HG02973 (cell line): ENCODE data around the gene E4F1.
"Not testable (repeated sequence)": the region's sequence is repeated elsewhere in the genome, so short reads cannot be mapped to it uniquely, and the experiment has no call there.

Experiments
- ATAC-seq: cut with Tn5 transposase; IDR thresholded peaks from one replicate; pipeline ENCODE4 v1.9.1; 2021; ENCODE audit warnings: moderate library complexity; ENCODE audit not compliant: unreplicated experiment

E4F1 gene

GRCh38 chr16:2189252-2189893 is 34.0 kb upstream of the E4F1 start:
- ATAC-seq, result no peak

- no peak for ATAC-seq
Observed at GRCh38 chr16:2190002-2190658, 33.3 kb upstream of the E4F1 start.

- no peak for ATAC-seq
Observed at GRCh38 chr16:2190659-2191445, 32.5 kb upstream of the E4F1 start.

GRCh38 chr16:2191446-2191706 is 32.0 kb upstream of the E4F1 start:
- no peak for ATAC-seq

- no peak for ATAC-seq
Observed at GRCh38 chr16:2194166-2194834, 29.1 kb upstream of the E4F1 start.

GRCh38 chr16:2194852-2195321 is 28.5 kb upstream of the E4F1 start:
- ATAC-seq, result no peak

GRCh38 chr16:2195322-2196161 is 27.8 kb upstream of the E4F1 start:
- no peak for ATAC-seq

- no peak for ATAC-seq
Observed at GRCh38 chr16:2196162-2196980, 27.0 kb upstream of the E4F1 start, which contains the start of gene CASKIN1. CASKIN1 (minus strand) TSS chr16:2196605; CDS start chr16:2196432, 173 bp downstream.

- ATAC-seq, result no peak
Observed at GRCh38 chr16:2196981-2197511, 26.3 kb upstream of the E4F1 start.

- no peak for ATAC-seq
Observed at GRCh38 chr16:2197765-2198164, 25.6 kb upstream of the E4F1 start.

- no peak for ATAC-seq
Observed at GRCh38 chr16:2198283-2198682, 25.1 kb upstream of the E4F1 start.

GRCh38 chr16:2199095-2199494 is 24.3 kb upstream of the E4F1 start:
- no peak for ATAC-seq

GRCh38 chr16:2199621-2200139 is 23.7 kb upstream of the E4F1 start:
- no peak for ATAC-seq

GRCh38 chr16:2200313-2200712 is 23.1 kb upstream of the E4F1 start:
- no peak for ATAC-seq

GRCh38 chr16:2203119-2203688 is 20.2 kb upstream of the E4F1 start:
- not testable (repeated sequence) for ATAC-seq

GRCh38 chr16:2204416-2205103 is 18.8 kb upstream of the E4F1 start:
- ATAC-seq, result no peak

- peak; percentile 62 for ATAC-seq
Observed at GRCh38 chr16:2205104-2205966, 18.1 kb upstream of the E4F1 start, which contains the start of gene MLST8. MLST8 (plus strand) TSS chr16:2205454; CDS start chr16:2206086, 632 bp downstream.
